Prostate gland (tissue), 2 donors: ENCODE data around the gene MLH1. TPM values are rescaled to one million over a fixed set of nuclear protein-coding genes. Genes with fewer than 3 reads are reported as not detected.

ENCODE experiments used
- DNase-seq: peaks from one replicate; pipeline ENCODE4 v3.0.0-alpha.2; 2019; ENCODE audit warnings: low spot score
- H3K27ac ChIP-seq, 2 donors: fragments of 200-600 bp; sonication (generic); 2 replicates each; pipeline ENCODE4 v1.5.1; 2017 to 2019
- H3K27me3 ChIP-seq: fragments of 200-600 bp; sonication (generic); replicated peaks from 2 replicates; pipeline ENCODE4 v1.5.1; 2019; ENCODE audit not compliant: insufficient read depth
- H3K36me3 ChIP-seq, 2 donors: fragments of 200-600 bp; sonication (generic); 1 replicate in 1 of 2; 2 replicates in 1 of 2; pipeline versions ENCODE4 v1.5.1 to v1.8.1; 2017 to 2019
- H3K4me1 ChIP-seq: fragments of 200-600 bp; sonication (generic); replicated peaks from 2 replicates; pipeline ENCODE4 v1.5.1; 2019
- H3K4me3 ChIP-seq, 2 donors: fragments of 200-600 bp; sonication (generic); 2 replicates each; pipeline ENCODE4 v1.5.1; 2017 to 2019
- H3K9me3 ChIP-seq: fragments of 200-600 bp; sonication (generic); 2 replicates; pipeline ENCODE4 v1.5.1; 2017
- POLR2A ChIP-seq: fragments of 450-650 bp; IDR thresholded peaks from one replicate; pipeline ENCODE4 v1.6.1; 2016; ENCODE audit warnings: antibody characterized with exemption, mild to moderate bottlenecking
- POLR2AphosphoS5 ChIP-seq: sonication (generic); formaldehyde crosslinking; IDR thresholded peaks from one replicate; pipeline ENCODE4 v1.6.1; 2017; ENCODE audit warnings: antibody characterized with exemption
- WGBS: methylation state at CpG from one replicate; pipeline ENCODE4 v1.1.5; 2018; 5-methylcytosine and 5-hydroxymethylcytosine counted together
- intact Hi-C: fragments of 100-400 bp; cut with DNase I; formaldehyde crosslinking; loops from one replicate; pipeline ENCODE4 v1.14.2; 2022
- total RNA-seq, 2 donors: library from RNA; depleted of rRNA; stranded (reverse); fragments of >200 nt; gene quantifications; one replicate each; pipeline ENCODE4 v1.1.0, GENCODE V29; 2016
- TF ChIP-seq, protein P1 (sequence below), 4 experiments: fragments of 200-600 bp in 2 of 4; fragments of 450-650 bp in 2 of 4; sonication (generic) in 2 of 4; IDR thresholded peaks; 1 replicate in 3 of 4; 2 replicates in 1 of 4; pipeline ENCODE4 v1.5.1; 2016 to 2019; ENCODE audit warnings: antibody characterized with exemption in 4 of 4, mild to moderate bottlenecking in 2 of 4, moderate library complexity in 2 of 4

Gene MLH1
- total RNA-seq, 2 donors from 2014 or later, result 49.5 to 50.3 TPM

DNA sequence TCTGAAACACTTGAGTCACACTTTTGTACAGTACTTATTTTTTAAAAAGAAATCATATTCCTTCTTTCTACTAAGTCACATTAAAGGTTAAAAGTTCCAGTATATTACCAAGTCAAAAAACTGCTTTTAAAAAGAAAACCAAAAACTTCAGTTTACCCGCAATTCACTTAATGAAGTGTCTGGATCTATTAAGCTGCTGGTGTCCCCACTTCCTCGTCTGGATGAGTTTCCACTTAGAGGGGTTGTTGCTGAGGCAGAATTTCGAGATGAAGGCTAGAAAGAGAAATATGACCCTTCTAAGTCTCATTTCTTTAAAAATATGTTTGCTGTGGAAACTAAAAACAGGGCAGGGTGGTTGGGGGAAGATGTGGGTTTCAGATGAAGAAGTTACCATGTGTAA, 101.3 kb downstream of the MLH1 start:
- H3K9me3 ChIP-seq, result no peaks in the 10 kb centered on the region
- no peaks in the 10 kb centered on the region for H3K27me3 ChIP-seq
- no peaks in the 10 kb centered on the region for H3K36me3 ChIP-seq
- intact Hi-C loops, result no loop called here
- no peak overlapping the region for H3K27ac ChIP-seq
- H3K4me1 ChIP-seq, result no peaks in the 10 kb centered on the region
- TF ChIP-seq, protein P1, sequence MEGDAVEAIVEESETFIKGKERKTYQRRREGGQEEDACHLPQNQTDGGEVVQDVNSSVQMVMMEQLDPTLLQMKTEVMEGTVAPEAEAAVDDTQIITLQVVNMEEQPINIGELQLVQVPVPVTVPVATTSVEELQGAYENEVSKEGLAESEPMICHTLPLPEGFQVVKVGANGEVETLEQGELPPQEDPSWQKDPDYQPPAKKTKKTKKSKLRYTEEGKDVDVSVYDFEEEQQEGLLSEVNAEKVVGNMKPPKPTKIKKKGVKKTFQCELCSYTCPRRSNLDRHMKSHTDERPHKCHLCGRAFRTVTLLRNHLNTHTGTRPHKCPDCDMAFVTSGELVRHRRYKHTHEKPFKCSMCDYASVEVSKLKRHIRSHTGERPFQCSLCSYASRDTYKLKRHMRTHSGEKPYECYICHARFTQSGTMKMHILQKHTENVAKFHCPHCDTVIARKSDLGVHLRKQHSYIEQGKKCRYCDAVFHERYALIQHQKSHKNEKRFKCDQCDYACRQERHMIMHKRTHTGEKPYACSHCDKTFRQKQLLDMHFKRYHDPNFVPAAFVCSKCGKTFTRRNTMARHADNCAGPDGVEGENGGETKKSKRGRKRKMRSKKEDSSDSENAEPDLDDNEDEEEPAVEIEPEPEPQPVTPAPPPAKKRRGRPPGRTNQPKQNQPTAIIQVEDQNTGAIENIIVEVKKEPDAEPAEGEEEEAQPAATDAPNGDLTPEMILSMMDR (IDR thresholded peaks at IDR 0.05), result no peak
- TF ChIP-seq POLR2A, result no peak
- no peak for TF ChIP-seq POLR2AphosphoS5
- 86% methylated on average over 3 of the region's 3 CpGs for WGBS
- DNase-seq, result no peak
- H3K4me3 ChIP-seq, result no peak overlapping the region

DNA sequence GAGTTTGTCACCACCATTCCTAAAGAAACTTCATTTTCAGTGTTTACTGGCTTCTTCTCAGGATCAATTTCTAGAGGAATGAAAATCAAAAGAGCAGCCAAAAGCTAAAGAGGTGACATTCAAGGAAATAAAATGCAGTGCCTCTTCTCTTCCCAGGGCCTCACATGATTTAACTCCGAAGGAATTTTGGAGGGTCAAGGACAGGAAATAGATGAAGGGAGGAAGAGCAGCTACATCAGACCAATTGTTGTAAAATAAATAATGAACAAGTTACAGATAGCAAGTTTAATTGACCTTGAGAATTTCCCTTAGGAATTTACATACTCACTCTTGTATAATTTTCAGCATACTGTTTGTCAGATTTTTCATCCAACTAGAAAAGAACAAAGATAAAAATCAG, 103.0 kb downstream of the MLH1 start:
- TF ChIP-seq, protein P1 (IDR thresholded peaks at IDR 0.05), result no peak
- TF ChIP-seq POLR2AphosphoS5 (no peak), POLR2A (no peak)
- no peaks in the 10 kb centered on the region for H3K4me1 ChIP-seq
- intact Hi-C loops, result no loop called here
- DNase-seq, result no peak
- no peak overlapping the region for H3K4me3 ChIP-seq
- no peaks in the 10 kb centered on the region for H3K27me3 ChIP-seq
- H3K36me3 ChIP-seq, result no peaks in the 10 kb centered on the region
- H3K27ac ChIP-seq, result peak overlapping the region in 1 of 2 donors; percentile 1
- 12% methylated on average over 1 of the region's 1 CpG for WGBS
- no peaks in the 10 kb centered on the region for H3K9me3 ChIP-seq

DNA sequence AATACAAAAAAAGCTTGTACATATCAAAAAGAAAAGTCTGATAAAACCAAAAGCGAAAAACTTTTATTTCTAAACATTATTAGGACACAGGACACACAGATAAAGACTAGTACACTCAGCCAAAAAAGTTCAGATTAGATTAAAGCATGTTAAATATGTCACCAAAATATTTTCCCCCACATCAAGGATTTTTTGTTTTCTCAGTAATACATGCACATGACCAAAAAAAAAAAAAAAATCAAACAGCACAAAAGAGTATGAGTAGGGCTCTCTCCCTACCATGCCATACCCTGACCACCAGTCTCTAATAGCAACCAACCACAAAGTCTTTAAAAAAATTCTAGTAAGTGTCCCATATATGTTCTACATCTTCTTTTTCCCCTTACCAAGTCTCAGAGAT, 103.7 kb downstream of the MLH1 start:
- peak overlapping the region in 1 of 2 donors; percentile 12 for H3K27ac ChIP-seq
- DNase-seq, result no peak
- 60% methylated on average over 1 of the region's 1 CpG for WGBS

DNA sequence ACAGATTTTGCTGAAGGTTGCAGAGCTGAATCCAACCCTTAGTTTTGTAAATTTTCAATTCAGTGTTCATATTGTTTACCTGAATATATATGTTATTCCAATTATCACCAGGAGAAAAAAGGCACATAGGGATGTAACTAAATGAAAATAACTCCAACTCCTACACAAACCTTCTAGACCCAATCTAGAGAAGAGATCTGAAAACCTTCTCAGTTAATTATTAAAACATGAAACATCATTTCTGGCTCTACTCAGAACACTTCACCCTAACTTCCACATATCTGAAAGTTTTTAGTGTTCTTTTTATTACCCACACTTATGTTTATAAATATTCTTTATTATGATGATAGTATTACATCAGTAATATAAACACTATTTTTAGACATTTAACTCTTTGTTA, 104.5 kb downstream of the MLH1 start:
- no peaks in the 10 kb centered on the region for H3K4me1 ChIP-seq
- TF ChIP-seq, protein P1 (IDR thresholded peaks at IDR 0.05), result no peak
- TF ChIP-seq POLR2A (no peak), POLR2AphosphoS5 (no peak)
- H3K27ac ChIP-seq, result no peak overlapping the region
- H3K36me3 ChIP-seq, result no peaks in the 10 kb centered on the region
- DNase-seq, result no peak
- intact Hi-C loops, result no loop called here
- H3K4me3 ChIP-seq, result no peak overlapping the region
- H3K9me3 ChIP-seq, result no peaks in the 10 kb centered on the region
- no peaks in the 10 kb centered on the region for H3K27me3 ChIP-seq

More for the DNA sequence above, 103.7 kb downstream of the MLH1 start:
- no peak overlapping the region for H3K4me3 ChIP-seq
- no peaks in the 10 kb centered on the region for H3K9me3 ChIP-seq
- no peaks in the 10 kb centered on the region for H3K4me1 ChIP-seq
- intact Hi-C loops, result no loop called here
- H3K36me3 ChIP-seq, result no peaks in the 10 kb centered on the region
- no peaks in the 10 kb centered on the region for H3K27me3 ChIP-seq
- TF ChIP-seq, protein P1 (IDR thresholded peaks at IDR 0.05), result no peak
- TF ChIP-seq POLR2A (no peak), POLR2AphosphoS5 (no peak)

DNA sequence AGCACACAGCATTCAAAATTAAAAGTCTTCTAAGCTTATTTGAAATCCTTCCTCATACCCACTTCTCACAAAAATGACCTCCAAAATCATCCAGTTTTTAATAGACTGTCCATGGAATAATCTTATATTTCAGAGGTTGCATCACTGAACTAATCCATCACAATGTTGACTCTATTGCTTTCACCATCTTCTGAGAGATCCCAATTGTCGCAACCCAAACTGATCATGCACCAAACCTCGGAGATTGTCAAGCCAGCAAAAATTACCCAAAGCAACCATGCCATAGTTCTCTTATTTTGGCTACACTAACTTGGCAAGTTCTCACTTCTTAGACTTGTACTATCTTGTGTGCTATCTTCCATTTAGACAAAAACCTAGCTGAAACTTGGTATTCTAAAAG, 105.6 kb downstream of the MLH1 start:
- Histone ChIP-seq H3K4me3 (no peak overlapping the region), H3K9me3 (no peaks in the 10 kb centered on the region), H3K27ac (no peak overlapping the region), H3K27me3 (no peaks in the 10 kb centered on the region), H3K36me3 (no peaks in the 10 kb centered on the region), H3K4me1 (no peaks in the 10 kb centered on the region)
- intact Hi-C loops, result no loop called here
- TF ChIP-seq, protein P1 (IDR thresholded peaks at IDR 0.05), result no peak
- TF ChIP-seq POLR2AphosphoS5 (no peak), POLR2A (no peak)
- DNase-seq, result no peak
- WGBS, result 95% methylated on average over 2 of the region's 2 CpGs
